Myometrial cell (primary cell): ENCODE measurements around the gene FAM72D. TPM values are rescaled to one million over a fixed set of nuclear protein-coding genes. Genes with fewer than 3 reads are reported as not detected.

ENCODE experiments used
- total RNA-seq: library from RNA; depleted of rRNA; stranded (reverse); fragments of >200 nt; gene quantifications from 2 replicates; pipeline ENCODE4 v1.2.3, GENCODE V29; 2015

FAM72D gene
- total RNA-seq: 0.86 and 3.2 TPM in 2 replicates

GRCh38 chr1:145095284-145096057 is at the start of gene FAM72D, which contains the start of gene SRGAP2B:
Gene FAM72D (plus strand): TSS chr1:145095974. CDS start chr1:145096848, 874 bp downstream.
Gene SRGAP2B (minus strand): TSS chr1:145095328. CDS start chr1:145092901, 2,427 bp downstream.

Other genes starting within 250 kb of the FAM72D start
- 9.2 and 27.6 TPM in 2 replicates for gene SRGAP2B, start 646 bp upstream of the FAM72D start, total RNA-seq
- gene PPIAL4D, start 146.2 kb downstream of the FAM72D start, total RNA-seq: not detected in 2 replicates